Measurements from ENCODE around the gene SMARCAD1. TPM values are rescaled to one million over a fixed set of nuclear protein-coding genes. Genes with fewer than 3 reads are reported as not detected.

Gene SMARCAD1
- total and polyA plus RNA-seq, 9 of the 15 experiments (the other 6 are each of a cell fraction or from before 2014, with no cell fraction given), result 11.2 to 52.2 (median 34.6) TPM

DNA sequence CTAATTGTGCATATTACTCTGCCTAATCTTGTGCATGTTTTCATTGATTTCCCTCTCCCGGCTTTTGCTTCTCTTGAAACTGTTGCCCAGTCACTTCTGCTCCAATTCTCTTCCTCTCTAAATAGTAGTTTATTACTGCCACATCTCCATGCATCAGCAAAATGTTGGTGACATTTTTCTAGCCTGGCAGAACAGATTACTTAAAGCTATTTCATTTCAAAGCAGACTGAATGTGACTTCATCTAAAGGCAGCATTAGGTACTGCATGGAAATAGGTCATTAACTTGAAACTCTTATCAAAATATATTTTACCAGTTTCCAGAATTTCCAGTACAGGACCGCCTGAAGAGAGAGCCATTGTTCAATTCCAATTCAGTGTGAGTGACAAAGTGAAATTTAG lies 82.6 kb downstream of the SMARCAD1 start:
- ChIA-PET POLR2A (no interaction called here), CTCF (ENCODE audit: low intra/inter-chr PET ratio) (no interaction called here)
- intact Hi-C loops (cut with micrococcal nuclease), result no loop called here
- Histone ChIP-seq H3K4me1 (replicated peaks in 1 of 2; ENCODE audit: control insufficient read depth in 2 of 2, insufficient read depth in 2 of 2, low read length in 2 of 2) (no peaks in the 10 kb centered on the region), H3K36me3 (ENCODE audit: control insufficient read depth, insufficient read depth, low read length) (peaks cover 47% of the 10 kb centered on the region; the same call in 2 of the 3 replicates), H3K27ac (ENCODE audit: extremely low read depth, low read depth, low read length) (no peak overlapping the region), H3K9me3 (replicated peaks; ENCODE audit: control insufficient read depth, insufficient read depth, low read depth, low read length) (no peaks in the 10 kb centered on the region), H3K4me3 (no peak overlapping the region), H3K79me2 (ENCODE audit: control insufficient read depth, insufficient read depth, low read length) (no peaks in the 10 kb centered on the region), H3K27me3 (ENCODE audit: control insufficient read depth in 2 of 2, insufficient read depth in 2 of 2, low read length in 2 of 2) (no peaks in the 10 kb centered on the region), H2AFZ (ENCODE audit: low read depth, low read length) (no peak overlapping the region), H4K20me1 (replicated peaks; ENCODE audit: control insufficient read depth, insufficient read depth, low read length) (no peaks in the 10 kb centered on the region), H3K9ac (ENCODE audit: insufficient read depth in 1 of 2, low read depth in 2 of 2, low read length in 2 of 2) (no peak overlapping the region), H3K4me2 (ENCODE audit: insufficient read depth, low read length) (no peak overlapping the region), H3K9me1 (ENCODE audit: control insufficient read depth, insufficient read depth, low read length) (no peaks in the 10 kb centered on the region)
- 86% methylated on average over 2 of the region's 2 CpGs for WGBS (ENCODE audit: insufficient coverage, low coverage, missing lambda C conversion rate)
- peak; percentile 49; the same call in 1 of the 3 replicates for ATAC-seq
- no peak for TF ChIP-seq ZNF79 (CRISPR knock-in tag; IDR thresholded peaks at IDR 0.05; ENCODE audit: low read depth)
- no peak for TF ChIP-seq AFF1 (IDR thresholded peaks at IDR 0.05; ENCODE audit: low read depth in 1 of 2, partially characterized antibody in 2 of 2)
- TF ChIP-seq SMARCA4 (IDR thresholded peaks at IDR 0.05), result no peak
- TF ChIP-seq EHMT2 (IDR thresholded peaks at IDR 0.05), result no peak
- TF ChIP-seq WHSC1 (IDR thresholded peaks at IDR 0.05; ENCODE audit: low read length), result no peak
- no peak for TF ChIP-seq ZNF551 (CRISPR knock-in tag; IDR thresholded peaks at IDR 0.05)
- no peak for TF ChIP-seq HMG20B (CRISPR knock-in tag; IDR thresholded peaks at IDR 0.05)
- TF ChIP-seq BACH1 (tag; IDR thresholded peaks at IDR 0.05), result no peak
- no peak for TF ChIP-seq IFI16 (CRISPR knock-in tag; IDR thresholded peaks at IDR 0.05)
- no peak for DNase-seq (ENCODE audit: extremely low read depth in 1 of 4, low spot score in 3 of 4)
- BruUV-seq (replicated peaks), result no TSS peak
- no peak for FAIRE-seq
- in situ Hi-C loops (cut with MboI), result no loop called here

Measured in K562 (cell line).